ENCODE data around the gene CTSD.
A peak's percentile ranks its signal among the peaks of the same experiment; 100 is the strongest.
"Not testable (repeated sequence)": the region's sequence is repeated elsewhere in the genome, so short reads cannot be mapped to it uniquely, and the experiment has no call there.

Gene CTSD

DNA sequence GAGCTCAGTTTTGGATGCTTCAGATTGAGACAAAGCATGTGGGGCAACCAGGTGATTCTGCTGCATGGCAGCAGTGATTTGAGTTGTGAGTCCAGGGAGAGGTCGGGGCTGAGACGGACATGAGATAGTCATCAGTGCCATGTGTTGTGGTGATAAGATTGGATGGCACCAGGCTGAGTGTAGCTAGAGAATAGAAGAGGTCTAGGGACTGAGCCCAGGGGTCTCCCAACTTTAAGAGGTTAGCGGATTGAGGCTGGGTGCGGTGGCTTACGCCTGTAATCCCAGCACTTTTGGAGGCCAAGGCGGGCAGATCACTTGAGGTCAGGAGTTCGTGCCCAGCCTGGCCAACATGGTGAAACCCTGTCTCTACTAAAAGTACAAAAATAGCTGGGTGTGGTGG is 6.3 kb upstream of the CTSD start:
- DNase-seq (ENCODE audit: low spot score): no peak

DNA sequence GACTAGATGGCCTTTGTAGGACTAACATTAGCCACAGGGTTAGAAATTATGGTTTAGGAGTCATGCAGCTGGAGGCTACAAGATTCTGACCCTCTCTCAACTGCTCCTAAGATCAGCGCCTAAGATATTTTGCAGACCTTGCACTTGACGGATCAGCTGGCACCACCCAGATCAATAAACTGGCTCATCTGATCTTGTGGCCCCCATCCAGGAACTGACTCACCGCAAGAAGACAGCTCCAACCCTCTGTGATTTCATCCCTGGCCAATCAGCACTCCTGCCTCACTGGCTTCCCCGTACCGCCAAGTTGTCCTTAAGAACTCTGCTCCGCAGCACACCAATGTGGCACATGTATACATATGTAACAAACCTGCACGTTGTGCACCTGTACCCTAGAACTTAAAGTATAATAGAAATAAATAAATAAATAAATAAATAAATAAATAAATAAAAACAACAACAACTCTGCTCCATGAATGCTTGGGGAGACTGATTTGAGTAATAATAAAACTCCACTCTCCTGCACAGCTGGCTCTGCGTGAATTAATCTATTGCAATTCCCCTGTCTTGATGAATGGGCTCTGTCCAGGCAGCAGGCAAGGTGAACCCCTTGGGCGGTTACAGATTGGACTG is 5.7 kb upstream of the CTSD start:
- DNase-seq (ENCODE audit: low spot score): not testable (repeated sequence)

DNA sequence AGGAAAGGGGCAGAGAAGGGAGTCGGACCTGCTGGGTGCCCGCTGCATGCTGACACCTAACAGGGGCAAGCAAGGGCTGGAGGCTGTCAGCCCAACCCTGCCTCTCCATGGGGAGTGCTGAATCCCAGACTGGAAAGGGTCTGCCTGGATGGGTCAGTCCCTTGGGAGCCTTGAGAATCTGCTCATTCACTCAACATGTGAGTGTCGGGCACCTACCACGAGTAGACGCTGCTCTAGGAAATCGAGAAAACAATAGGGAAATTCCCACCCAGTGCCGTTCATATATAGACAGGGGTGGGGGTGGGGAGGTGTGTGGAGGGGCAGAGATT is 4.4 kb upstream of the CTSD start:
- no peak for DNase-seq (ENCODE audit: low spot score)

DNA sequence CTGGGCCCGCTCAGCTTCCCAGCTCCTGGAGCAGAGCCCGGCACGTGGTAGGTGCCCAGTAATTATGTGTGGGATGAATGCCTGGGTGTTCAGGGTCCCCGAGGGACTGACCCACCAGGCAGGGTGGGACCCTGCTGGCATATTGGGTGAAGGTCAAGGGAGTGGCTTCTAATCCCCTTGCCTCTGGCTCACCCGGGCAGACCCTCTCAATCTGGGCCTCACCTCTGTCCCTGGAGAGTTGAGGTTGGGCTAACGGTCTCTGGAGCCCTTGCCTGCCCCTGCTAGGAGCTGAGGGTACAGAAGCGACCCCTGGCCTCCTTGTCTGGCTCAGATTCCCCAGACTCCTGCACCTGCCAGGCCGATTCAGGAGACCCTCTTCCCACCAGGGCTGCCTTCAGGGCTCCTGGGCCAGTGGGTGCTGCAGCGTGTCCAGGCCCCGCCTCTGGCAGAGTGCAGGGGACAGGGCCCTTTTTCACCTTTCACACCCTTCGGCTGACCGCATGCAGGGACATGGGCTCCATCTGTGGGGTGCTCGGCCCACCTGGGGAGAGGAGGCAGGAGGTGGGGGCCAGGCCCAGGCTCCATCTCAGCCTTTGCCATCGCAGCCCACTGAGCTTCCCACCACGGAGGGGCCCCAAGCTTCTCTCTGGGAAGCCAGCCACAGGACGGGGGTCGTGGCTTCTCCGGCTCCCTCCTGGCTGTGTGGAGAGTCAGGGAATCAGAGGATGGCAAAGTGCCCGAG is 3.8 kb upstream of the CTSD start:
- DNase-seq (ENCODE audit: low spot score): no peak

DNA sequence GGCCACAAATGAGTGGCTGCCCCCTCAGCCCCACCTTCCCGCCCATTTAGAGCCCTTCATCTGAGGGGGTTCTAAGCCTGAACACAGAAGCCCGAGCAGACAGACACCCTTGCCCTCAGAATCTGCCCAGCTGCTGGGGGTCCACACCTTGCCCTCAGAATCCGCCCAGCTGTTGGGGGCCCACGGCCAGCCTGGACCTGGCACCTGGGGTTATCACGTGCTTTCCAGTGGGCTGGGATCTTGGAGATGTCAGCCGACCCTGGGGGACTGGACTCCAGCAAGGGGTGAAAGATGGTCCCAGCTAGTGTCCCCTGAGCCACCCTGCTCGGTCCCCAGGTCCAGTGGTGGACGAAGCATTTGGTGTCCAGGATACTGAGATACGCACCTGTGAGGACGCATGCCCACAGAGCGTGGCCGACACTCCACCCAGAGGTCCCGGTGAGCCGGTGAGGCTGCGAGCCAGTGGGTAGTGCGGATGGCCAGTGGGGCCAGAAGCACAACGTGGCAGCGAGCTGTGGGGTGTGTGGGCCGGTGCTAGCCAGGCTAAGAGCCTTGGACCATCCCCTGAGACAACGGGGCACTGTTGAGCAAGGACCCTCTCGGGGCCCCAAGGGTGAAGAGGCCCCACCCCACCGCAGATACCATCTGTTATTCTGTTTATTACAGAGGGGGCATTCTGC is 3.1 kb upstream of the CTSD start:
- no peak for DNase-seq (ENCODE audit: low spot score)

DNA sequence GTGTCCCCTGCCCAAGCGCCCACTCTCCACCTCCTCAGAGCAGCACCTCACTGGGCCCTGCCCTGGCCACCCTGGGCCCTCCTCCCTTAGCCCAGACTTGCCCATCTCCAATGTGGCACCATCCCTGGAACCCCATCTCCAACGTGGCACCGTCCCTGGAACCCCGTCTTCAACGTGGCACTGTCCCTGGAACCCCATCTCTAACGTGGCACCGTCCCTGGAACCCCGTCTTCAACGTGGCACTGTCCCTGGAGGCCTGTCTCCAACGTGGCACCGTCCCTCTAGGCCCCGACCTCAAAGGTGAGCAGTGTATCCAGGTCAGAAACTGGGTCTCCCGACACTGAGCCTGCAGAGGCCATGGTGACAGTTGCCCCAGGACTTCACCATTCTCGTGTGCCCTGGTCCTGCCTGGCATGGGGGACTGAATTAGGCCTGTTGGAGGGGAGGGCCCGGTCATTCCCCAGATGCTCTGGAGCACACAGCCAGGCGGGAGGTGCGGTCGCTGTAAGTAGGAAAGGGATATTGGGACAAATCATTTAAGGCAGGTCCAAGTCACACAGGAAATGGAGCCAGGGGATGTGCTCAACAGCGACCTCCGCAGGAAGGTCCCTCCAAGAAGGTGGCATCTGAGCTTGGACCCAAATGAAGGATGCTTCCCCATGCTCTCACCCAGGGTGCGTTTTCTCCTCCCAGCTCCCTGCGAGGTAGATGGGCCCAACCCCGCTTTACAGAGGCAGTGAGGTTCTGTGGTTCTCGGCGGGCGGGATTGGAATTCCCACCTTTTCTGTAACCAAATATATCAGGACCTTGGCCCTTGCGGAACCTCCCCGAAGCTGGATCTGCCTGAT is 2.4 kb upstream of the CTSD start:
- DNase-seq (ENCODE audit: low spot score): no peak

DNA sequence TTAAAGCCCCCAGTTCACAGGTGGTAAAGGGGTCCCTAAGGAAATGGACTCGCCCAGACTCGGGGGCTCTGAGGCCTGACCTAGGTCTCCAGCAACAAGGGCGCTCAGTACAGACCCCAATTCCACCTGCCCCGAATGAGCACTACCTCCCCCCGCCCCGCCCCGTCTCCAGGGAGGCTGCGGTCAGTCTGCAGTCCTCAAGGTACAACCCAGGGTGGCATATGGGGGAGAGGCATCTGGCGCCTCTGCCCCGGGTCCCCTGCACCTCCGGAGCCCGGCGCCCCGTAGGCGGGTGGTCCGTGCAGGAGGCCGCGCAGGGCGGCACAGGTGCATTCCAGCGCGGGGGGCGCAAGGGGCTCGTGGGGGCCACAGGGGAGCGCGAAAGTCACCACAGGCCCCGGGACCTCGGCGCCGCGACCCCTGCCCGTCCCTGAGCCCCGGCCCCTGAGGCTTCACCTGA is 361 bp downstream of the CTSD start:
- no peak for DNase-seq (ENCODE audit: low spot score)

DNA sequence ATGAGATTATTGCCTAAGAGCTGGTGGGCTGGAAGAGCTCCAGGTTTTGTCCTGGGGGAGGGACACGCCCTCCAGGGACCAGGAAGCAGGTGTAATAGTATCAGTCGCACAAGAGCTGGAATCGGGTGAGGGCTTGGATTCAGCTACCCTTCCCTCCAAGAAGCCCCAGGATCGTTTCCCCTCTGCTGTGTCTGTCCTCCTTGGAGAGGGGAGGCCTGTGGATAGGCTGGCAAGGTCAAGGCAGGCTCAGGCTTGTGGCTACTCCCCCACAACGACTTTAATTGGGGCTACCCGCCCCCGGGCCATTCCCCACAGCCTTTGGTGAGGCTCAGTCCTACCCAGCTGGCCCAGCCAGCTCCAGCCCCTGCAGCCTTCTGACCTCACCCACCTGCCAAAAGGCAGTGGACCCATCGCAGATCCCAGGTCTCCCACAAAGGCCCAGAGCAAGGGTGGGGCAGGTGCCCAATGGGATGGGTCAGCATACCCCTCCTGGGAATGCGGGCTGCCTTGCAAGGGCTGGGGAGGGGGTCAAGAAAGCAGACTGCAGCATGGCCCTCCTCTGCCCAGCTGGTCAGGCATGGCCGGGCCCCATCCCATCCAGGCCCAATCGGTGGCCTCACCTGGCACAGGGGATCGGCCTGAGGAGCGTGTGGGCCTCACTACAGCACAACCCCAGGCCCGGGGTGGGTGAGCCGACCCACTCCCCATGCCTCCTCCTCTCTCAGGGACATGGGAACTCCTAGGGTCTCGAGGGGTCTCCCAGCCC is 1.0 kb downstream of the CTSD start:
- DNase-seq (ENCODE audit: low spot score): peak; percentile 86

DNA sequence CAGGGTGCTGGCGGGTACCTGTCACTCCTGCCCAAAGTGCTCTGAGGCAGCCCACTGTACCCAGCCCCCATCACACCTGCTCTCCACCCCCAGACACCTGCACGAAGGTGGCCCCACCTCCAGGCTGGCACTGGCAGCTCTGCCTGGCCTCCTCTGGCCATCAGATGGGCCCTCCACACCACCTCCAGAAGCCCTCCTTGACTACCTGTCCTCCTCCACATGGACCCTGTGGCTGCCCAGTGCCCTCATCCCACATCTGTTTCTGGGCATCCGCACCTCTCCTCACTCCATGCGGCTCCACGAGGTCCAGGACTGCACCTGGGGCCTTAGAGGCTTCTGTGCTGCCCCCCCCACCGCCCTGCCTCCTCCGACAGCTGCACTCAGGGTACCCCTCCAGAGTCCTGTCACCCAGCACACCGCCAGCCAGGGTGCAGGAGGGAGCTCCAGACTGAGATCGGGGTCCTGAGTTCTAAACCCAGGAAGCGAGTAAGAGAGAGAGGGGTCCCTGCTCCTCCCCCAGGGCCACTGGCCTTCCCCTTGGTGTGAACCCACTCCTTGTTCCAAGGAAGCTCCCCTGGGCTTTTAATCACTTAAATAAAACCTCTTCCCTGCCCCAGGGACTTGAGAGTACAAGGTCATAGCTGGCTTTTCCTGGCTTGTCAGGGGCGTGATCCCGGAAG is 1.7 kb downstream of the CTSD start:
- DNase-seq (ENCODE audit: low spot score): no peak

DNA sequence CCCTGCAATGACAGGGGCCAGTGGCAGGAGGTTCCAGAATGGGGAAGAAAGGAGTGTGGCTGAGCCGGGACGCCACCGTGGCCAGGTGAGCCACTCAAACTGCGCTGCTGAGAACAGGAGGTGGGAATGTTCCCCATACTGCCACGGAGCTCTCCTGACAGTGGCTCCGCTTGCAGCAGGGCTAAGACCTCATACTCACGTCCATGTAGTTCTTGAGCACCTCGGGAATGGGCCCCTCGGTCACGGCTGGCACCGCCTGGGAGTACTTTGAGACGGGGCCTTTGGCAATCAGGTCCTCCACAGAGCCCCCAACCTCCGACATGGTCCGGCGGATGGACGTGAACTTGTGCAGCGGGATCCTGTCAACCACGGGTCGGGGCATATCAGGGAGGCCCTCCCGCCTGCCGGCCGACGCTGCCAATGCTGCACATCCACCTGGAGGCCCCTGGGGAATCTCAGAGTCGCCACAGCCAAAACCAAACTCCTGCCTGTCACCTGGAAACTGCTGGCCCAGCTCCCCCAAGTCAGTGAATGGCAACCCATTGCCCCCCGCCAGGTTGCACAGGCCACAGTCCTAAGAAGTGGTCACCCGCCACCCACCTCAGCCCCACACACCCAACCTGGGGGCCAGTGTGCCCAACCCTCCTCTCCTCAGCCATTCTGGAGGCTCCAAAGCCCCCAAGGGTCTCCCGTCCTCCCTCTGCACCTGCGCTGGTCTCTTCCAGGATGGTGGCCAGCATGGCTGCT is 2.4 kb downstream of the CTSD start:
- no peak for DNase-seq (ENCODE audit: low spot score)

DNA sequence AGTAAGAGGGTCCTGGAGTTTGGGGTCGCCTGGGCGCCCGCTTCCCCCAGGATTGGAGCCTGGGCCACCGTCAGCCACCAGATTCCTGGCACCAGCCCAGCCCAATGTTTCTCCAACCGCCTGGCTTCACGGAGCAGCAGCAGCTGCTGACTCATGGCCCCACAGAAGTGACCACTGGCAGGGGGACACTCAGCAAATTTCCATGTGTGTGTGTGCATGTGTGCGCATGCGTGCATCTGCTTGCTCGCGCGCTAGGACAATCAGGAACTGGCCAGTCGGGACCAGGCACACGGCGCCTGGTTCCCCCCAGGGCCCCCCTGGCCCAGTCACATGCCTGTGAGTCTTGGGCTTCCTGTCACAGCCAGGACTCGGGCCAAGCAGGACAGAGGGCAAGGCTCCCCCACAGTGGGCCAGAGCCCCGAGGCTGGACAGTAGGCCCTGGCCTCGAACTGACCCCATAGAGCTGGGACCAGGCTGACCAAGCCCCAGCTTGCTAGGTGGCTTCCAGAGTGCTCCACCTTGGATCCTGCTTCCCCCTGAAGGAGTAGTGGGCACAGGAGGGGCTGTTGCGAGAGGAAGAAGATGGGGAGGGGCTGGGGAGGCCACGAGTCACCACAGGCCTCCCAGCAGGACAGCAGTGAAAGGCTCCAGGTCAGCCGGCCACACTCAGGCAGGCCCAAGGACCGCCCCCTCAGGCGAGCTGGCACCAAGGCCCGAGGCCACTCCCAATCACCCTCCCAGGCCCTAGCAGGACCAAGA is 3.2 kb downstream of the CTSD start:
- no peak for DNase-seq (ENCODE audit: low spot score)

DNA sequence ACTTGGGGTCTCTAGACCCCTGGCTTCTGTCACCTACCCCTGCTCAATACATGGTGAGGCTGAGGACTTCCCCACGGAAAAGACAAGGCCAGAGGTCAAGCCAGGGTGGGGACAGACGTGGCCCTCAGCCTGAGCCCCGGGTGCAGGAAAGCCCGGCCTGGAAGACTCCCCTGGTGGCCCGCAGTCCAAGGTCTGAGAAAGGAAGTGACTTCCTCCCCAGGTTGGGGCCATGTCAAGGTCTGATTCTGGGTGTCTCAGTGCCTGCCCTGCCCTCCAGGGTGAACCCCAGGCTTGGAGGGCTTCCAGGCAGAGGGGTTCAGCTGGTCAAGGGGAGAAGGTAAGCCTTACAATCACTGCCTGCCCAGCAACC is 3.9 kb downstream of the CTSD start:
- DNase-seq (ENCODE audit: low spot score): no peak

DNA sequence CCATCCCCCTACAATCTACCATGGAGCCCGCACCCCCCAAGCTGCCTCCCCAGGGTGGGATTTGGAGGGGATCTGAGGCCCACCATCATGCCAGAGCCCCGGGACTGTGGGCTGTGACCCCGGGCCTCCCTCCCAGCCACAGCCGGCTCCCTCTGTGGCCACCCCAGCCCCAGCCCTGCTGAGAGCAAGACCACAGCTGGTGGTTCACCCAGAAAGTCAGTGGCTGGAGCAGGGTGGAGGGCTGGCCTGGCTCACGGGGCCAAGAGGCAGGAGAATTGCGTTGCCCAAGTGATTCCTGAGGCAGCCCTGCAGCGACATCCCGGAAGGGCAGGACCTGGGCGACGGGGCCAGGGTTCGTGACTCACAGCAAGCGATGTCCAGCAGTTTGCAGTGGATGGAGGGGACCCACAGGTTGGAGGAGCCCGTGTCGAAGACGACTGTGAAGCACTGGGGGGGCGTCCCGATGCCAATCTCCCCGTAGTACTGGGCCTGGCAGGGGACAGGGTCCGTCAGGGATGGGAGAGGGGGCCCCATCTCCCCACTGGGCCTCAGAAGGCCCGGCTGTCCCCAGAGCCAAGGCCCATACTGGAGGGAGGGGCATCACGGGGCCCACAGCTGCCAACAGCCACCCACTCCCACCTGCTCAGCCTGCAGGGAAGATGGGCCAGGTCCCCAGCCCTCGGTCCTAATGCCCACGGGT is 4.4 kb downstream of the CTSD start:
- no peak for DNase-seq (ENCODE audit: low spot score)

DNA sequence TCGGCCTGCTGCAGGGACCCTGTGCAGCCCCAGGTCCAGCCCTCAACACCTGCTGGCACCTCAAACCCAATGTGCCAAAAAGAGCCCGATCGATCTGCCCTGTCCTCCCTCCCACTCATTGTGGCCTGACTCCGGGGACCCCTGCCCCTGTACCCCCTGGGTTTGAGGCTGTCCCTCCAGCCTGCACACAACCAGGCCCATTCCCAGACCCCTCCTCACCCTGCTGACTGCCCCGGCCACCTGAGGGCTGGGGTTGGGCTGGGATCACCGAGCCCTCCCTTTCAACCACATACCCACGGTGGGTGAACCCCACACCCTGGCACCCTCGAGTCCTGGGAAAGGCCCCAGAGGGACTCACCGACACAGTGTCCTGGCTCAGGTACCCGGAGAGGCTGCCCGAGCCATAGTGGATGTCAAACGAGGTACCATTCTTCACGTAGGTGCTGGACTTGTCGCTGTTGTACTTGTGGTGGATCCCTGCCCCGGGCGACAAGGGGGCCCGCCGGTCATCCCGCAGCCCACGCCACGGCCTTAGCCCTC is 5.0 kb downstream of the CTSD start:
- no peak for DNase-seq (ENCODE audit: low spot score)

DNA sequence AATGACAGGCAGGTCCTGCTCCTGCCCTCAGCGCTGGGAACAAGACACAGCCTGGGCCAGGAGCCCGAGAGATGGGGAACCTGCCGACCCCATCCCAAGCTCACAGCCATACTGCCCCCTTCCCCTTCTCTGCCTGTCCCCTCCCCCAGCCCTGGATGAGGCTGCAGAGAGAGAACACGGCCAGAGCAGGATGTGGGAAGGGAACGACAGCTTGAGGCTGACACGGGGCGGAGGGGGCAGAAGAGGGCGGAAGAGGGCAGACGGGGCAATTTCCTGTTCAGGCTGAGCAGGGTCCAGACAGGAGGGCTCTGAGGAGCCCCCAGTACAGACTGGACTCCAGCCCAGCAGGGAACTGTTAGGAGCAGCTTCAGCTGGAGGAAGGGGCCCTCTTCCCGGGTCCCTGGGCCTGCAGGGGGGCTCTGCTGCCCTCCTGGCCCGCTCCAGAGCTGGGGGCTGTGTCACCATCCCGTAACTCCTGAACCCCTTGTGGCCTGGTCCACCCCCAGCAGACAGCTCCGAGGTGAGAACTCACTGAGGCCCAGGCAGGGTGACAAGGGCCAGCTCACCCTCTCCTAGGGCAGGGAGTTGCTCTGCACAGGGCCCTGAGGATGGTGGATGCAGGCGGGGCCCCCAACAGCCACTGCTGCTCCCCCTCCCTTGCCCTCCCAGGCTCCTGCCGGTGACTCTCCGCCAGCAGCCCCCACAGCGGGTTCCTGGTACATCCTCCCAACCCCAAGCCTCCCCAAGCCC is 5.7 kb downstream of the CTSD start:
- DNase-seq (ENCODE audit: low spot score): no peak

DNA sequence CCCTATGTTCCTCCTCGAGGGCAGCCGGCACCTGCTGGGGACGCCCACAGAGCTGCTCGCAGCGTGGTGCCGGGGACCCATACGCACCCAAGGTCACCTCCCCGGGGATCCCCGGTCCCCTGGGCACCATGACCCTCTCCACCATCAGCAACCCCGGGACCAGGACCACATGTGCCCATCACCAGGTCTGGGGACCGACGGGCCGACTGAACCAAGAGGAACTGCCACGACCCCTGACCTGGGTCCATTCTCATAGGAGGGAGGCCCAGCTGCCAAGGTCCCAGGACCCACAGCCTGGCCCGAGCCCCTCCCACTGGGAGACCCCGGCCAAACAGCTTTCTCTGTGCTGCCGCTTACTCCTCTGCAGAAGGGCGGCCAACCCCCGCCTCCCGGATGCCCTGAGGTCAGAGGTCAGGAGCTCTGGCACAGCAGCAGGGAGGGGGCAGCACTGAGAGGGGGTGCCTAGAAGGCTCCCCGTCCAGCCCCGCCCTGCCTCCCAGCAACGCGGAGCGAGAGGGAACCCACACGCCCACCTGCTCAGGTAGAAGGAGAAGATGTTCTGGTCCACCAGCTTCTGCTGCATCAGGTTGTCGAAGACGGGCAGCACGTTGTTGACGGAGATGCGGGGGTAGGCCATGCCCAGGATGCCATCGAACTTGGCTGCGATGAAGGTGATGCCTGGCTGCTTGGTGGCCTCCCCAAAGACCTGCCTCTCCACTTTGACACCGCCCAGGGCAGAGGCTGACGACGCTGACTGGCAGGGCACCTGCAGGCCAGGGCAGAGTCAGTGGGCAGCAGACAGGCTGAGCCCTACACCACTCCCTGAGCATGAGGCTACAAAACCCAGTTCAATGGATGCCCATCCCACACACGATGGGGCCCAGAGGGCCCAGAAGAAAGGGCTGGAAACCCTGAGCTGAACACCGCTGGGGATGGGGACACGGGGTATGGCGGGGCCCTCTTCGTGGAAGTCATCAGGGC is 6.6 kb downstream of the CTSD start:
- no peak for DNase-seq (ENCODE audit: low spot score)
